HG03457 (cell line): ENCODE measurements around the gene LAMP1.
"Not testable (repeated sequence)": the region's sequence is repeated elsewhere in the genome, so short reads cannot be mapped to it uniquely, and the experiment has no call there.

Experiments used
- ATAC-seq: cut with Tn5 transposase; IDR thresholded peaks from one replicate; pipeline ENCODE4 v1.9.1; 2021; ENCODE audit warnings: moderate number of reproducible peaks; ENCODE audit not compliant: unreplicated experiment

LAMP1 gene

GRCh38 chr13:113327391-113327765 lies 30.3 kb downstream of the LAMP1 start:
- no peak for ATAC-seq

- no peak for ATAC-seq
These were observed 30.9 kb downstream of the LAMP1 start for GRCh38 chr13:113327766-113328471.

GRCh38 chr13:113328851-113329250 lies 31.8 kb downstream of the LAMP1 start:
- no peak for ATAC-seq

GRCh38 chr13:113329656-113330312 lies 32.7 kb downstream of the LAMP1 start:
- ATAC-seq, result no peak

- no peak for ATAC-seq
These were observed 35.6 kb downstream of the LAMP1 start for GRCh38 chr13:113332615-113333014.

GRCh38 chr13:113333076-113333475 lies 36.0 kb downstream of the LAMP1 start:
- ATAC-seq, result no peak

GRCh38 chr13:113337556-113337955 lies 40.5 kb downstream of the LAMP1 start:
- no peak for ATAC-seq

- no peak for ATAC-seq
These were observed 40.9 kb downstream of the LAMP1 start for GRCh38 chr13:113337976-113338375.

GRCh38 chr13:113338451-113338850 lies 41.4 kb downstream of the LAMP1 start:
- no peak for ATAC-seq

GRCh38 chr13:113342820-113343691 lies 46.0 kb downstream of the LAMP1 start:
- ATAC-seq, result no peak

- no peak for ATAC-seq
These were observed 46.6 kb downstream of the LAMP1 start for GRCh38 chr13:113343692-113343968.

GRCh38 chr13:113345486-113345885 lies 48.4 kb downstream of the LAMP1 start:
- no peak for ATAC-seq

GRCh38 chr13:113347736-113348225 lies 50.7 kb downstream of the LAMP1 start:
- not testable (repeated sequence) for ATAC-seq

GRCh38 chr13:113348591-113348990 lies 51.6 kb downstream of the LAMP1 start:
- no peak for ATAC-seq

GRCh38 chr13:113349050-113349449 lies 52.0 kb downstream of the LAMP1 start:
- ATAC-seq, result no peak

- ATAC-seq, result no peak
These were observed 52.5 kb downstream of the LAMP1 start for GRCh38 chr13:113349491-113349890.

- ATAC-seq, result no peak
These were observed 53.3 kb downstream of the LAMP1 start for GRCh38 chr13:113350065-113350937.

GRCh38 chr13:113350938-113351335 lies 53.9 kb downstream of the LAMP1 start:
- no peak for ATAC-seq

- no peak for ATAC-seq
These were observed 54.5 kb downstream of the LAMP1 start for GRCh38 chr13:113351514-113352026.

- no peak for ATAC-seq
These were observed 56.2 kb downstream of the LAMP1 start for GRCh38 chr13:113353254-113353653.
